HG02973 (cell line): Measurements from ENCODE around the gene ARID4B.
"Not testable (repeated sequence)": the region's sequence is repeated elsewhere in the genome, so short reads cannot be mapped to it uniquely, and the experiment has no call there.

Experiments
- ATAC-seq: cut with Tn5 transposase; IDR thresholded peaks from one replicate; pipeline ENCODE4 v1.9.1; 2021; ENCODE audit warnings: moderate library complexity; ENCODE audit not compliant: unreplicated experiment

The ARID4B gene

DNA sequence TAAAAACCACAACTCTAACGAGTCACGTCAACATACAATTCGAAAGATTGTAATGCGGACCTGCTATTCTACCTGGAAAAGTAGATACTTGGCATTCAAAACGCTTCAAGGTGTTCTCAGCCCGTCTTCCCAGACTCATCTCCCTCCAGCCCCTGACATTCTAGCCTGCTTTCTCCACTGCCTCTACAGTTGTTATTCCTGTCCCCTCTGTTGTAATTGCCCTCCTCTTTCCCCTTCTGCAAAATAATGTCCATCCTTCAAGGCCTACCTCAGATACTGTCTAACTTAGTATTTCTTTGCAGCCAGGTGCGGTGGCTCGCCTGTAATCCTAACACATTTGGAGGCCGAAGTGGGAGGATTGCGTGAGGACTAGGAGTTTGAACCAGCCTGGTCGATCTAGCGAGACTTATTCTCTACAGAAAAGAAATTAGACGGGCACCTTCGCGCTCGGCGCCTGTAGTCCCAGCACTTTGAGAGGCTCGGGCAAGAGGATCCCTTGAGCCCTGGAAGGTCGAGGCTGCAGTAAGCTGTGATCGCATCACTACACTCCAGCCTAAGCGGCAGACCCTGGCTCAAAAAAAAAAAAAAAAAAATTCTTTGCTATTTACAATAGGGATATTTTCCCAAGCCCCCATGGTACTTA lies 166.2 kb downstream of the ARID4B start:
- ATAC-seq: no peak

GRCh38 chr1:235160957-235161684 lies 166.9 kb downstream of the ARID4B start, which contains the start of gene RBM34:
Gene RBM34, minus strand, starts transcription at chr1:235161250. Its CDS starts 24 bp downstream, at chr1:235161226.
- peak; percentile 94 for ATAC-seq

DNA sequence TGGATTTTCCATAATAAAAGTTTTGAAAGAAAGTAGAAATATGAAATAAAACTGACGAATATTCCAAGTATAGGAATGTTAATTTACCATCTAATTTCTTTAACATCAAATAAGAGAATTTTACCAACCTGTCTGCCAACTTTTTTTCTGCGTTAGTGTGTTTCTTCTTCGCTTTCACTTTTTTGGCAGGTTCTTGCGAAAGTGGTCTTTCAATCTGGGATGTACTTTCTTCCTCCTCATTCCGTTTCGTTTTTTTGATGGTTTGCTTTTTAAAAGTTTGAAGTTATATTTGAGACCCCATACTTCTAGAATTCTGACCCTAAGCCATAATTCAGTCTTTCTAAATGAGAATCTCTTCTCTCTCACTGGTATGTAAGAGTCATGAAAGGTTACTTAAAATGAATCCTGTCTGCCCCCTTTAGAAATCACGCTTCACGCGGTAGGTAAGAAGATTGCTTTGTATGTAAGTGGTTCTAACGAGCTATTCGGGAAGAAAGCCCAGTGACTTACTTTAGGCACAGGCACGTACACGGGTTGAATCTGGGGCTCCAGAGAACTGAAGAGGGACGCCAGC lies 167.5 kb downstream of the ARID4B start:
- ATAC-seq: peak; percentile 38

DNA sequence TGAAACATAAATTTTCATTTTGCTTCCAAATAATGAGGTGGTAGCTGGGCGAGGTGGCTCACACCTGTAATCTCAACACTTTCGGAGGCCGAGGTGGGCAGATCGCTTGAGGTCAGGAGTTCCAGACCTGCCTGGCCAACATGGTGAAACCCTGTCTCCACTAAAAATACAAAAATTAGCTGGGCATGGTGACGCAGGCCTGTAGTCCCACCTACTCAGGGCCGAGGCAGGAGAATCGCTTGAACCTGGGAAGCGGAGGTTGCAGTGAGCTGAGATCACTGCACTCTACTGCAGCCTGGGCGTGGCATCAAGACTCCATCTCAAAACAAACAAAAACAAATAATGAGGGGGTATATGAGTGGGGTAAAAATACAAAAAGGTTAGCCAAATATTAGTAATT lies 168.0 kb downstream of the ARID4B start:
- not testable (repeated sequence) for ATAC-seq

- not testable (repeated sequence) for ATAC-seq
Observed at GRCh38 chr1:235159284-235159683, 168.7 kb downstream of the ARID4B start.

DNA sequence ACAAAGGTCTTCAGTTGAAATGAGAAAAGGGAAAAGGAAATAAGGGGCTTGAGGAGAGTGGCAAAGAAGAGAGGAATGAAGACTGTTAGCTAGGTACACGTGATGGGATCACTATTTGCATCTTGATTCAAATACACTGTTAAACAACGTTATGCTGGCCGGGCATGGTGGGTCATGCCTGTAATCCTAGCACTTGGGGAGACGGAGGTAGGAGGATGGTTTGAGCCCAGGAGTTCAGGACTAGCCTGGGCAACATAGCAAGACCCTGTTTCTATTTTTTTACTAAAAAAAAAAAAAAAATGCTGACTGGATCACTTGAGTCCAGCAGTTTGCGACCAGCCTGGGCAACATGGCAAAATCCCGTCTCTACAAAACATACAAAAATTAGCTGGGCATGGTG lies 169.3 kb downstream of the ARID4B start:
- ATAC-seq: no peak

DNA sequence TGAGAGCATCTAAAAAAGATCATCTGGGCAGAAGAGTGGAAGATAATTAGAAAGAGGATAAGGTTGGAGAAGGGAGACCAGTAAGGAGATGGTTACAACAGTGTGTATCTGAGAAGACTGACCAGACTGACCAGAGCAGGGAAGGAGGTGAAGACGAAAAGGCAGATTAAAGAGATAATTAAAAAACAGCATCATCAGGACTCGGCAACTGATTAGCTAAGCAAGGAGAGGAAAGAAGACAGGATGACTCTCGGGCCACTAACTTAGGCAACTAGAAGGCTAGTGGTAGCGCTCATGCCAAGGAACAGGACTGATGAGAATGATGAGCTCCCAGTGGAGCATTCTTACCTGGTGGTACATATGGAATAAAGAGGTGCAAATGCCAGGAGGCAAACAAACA lies 170.8 kb downstream of the ARID4B start:
- no peak for ATAC-seq

- ATAC-seq: no peak
Observed at GRCh38 chr1:235156740-235157139, 171.2 kb downstream of the ARID4B start.

DNA sequence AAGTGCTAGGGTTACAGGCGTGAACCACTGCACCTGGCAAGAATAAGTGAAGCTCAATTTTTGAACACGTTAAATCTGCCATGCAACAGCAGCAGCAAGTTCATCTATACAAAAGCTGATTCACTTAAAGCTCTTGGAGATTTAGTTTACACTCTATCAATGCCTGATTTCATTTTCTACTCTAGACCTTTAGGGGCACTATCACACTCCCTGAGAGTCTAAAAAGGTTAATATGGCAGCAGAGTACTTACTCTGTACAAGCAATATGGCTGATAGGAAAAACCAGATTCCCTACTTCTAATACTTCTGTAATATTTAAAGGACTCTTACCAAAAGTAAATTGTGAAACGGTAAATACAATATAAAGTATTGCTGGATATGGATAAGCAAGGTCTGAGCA lies 171.7 kb downstream of the ARID4B start:
- ATAC-seq: no peak

- no peak for ATAC-seq
Observed at GRCh38 chr1:235152235-235152634, 175.7 kb downstream of the ARID4B start.

GRCh38 chr1:235151033-235151432 lies 176.9 kb downstream of the ARID4B start:
- no peak for ATAC-seq

- ATAC-seq: no peak
Observed at GRCh38 chr1:235149824-235150223, 178.2 kb downstream of the ARID4B start.

- ATAC-seq: peak; percentile 67
Observed at GRCh38 chr1:235147269-235147668, 180.7 kb downstream of the ARID4B start.

GRCh38 chr1:235145639-235146038 lies 182.3 kb downstream of the ARID4B start:
- ATAC-seq: no peak

DNA sequence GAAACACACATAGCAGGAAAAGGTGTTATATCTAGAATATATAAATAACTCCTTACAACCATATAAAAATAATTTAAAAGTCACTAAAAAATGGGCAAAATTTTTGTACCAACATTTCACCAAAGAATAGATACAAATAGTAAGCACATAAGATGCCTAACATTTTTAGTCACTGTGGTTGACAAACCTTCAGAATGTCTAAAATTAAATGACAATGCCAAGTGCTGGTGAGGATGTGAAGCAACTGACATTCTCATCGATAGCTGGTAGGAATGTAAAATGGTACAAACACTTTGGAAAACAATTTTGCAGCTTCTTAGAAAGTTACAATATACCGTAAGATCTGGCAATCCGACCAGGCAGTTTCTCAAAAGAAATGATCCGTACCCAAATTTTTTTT lies 185.0 kb downstream of the ARID4B start:
- no peak for ATAC-seq

DNA sequence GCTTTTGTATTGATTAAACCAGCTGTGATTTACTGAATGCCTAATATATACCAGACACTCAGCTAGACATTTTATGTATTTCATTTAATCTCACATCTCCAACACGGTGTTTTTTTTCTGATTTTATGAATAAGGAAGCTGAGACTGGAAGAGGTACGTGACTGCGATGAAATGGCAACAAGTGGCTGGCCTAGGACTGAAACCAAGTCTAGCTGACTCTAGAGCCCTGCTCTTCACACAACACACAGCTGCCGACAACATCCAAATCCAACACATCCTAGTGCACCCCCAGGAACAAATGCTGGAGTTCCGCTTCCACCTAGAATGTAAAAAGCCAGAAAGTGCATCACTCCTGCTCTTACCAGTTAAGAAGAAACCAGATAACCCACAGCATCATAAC lies 188.7 kb downstream of the ARID4B start:
- no peak for ATAC-seq

- ATAC-seq: no peak
Observed at GRCh38 chr1:235138821-235139220, 189.2 kb downstream of the ARID4B start.

GRCh38 chr1:235136111-235136510 lies 191.9 kb downstream of the ARID4B start:
- no peak for ATAC-seq

DNA sequence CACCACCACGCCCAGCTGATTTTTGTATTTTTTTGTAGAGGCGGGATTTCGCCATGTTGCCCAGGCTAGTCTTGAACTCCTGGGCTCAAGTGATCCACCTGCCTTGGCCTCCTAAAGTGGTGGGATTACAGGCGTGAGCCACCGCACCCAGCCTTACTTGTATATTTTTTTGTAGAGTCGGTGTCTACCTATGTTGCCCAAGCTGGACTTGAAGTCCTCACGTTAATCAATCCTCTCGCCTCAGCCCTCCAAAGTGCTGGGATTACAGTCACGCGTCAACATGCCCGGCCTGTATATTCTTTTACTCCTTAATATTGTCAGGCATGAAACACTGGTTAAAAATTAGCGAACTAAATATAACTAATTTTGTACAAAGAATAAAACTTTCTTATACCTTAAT lies 193.8 kb downstream of the ARID4B start:
- no peak for ATAC-seq

DNA sequence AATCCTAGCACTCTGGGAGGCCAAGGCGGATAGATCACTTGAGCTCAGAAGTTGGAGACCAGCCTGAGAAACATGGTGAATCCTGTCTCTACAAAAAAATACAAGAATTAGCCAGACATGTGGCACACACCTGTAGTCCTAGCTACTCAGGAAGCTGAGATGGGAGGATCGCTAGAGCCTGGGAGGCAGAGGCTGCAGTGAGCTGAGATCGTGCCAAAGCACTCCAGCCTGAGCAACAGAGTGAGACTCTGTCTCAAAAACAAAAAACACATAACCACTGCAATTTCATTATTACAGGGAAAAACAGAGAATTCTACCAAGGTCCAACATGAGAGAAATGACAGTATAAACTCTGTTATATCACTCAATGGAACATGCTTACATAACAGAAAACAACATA lies 194.9 kb downstream of the ARID4B start:
- no peak for ATAC-seq

DNA sequence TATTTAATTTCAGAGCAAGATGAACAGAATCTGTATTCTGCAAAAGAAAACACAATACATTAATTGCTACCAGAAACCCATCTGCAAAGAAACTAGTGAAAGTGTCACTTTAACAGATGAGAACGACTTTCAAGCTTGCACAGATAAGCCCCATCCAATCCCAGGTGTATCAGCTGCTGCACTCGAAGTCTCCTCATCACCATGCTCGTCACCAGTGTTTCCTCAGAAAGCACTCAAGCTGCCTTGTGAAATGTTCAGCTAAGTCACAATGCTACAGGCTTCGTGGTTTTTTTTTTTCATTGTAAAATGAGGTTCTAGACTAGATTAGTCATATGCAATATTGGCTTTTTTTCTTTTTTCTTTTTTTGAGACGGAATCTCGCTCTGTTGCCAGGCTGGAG lies 196.0 kb downstream of the ARID4B start:
- ATAC-seq: no peak

GRCh38 chr1:235130766-235131270 lies 197.2 kb downstream of the ARID4B start:
- no peak for ATAC-seq
